IgD-negative memory B cell (primary cell): ENCODE results near the gene MFGE8. TPM values are rescaled to one million over a fixed set of nuclear protein-coding genes. Genes with fewer than 3 reads are reported as not detected.

Experiments used
- H3K27ac Mint-ChIP-seq, 3 donors: one replicate each; pipeline ENCODE4 v1.8.0; 2020 to 2022; ENCODE audit warnings: mild to moderate bottlenecking in 3 of 3, mixed read lengths in 3 of 3, moderate library complexity in 1 of 3
- H3K27me3 Mint-ChIP-seq: one replicate; pipeline ENCODE4 v1.8.0; 2021; ENCODE audit warnings: mixed read lengths
- H3K36me3 Mint-ChIP-seq: one replicate; pipeline ENCODE4 v1.8.0; 2020; ENCODE audit warnings: mild to moderate bottlenecking, mixed read lengths
- H3K4me1 Mint-ChIP-seq, 3 donors: one replicate each; pipeline ENCODE4 v1.8.0; 2020 to 2022; ENCODE audit warnings: mixed read lengths in 3 of 3, mild to moderate bottlenecking in 1 of 3
- H3K4me3 Mint-ChIP-seq, 4 donors: one replicate each; pipeline ENCODE4 v1.8.0; 2020 to 2022; ENCODE audit warnings: mild to moderate bottlenecking in 4 of 4, mixed read lengths in 4 of 4, moderate library complexity in 3 of 4
- H3K9me3 Mint-ChIP-seq, 3 donors: one replicate each; pipeline ENCODE4 v1.8.0; 2020 to 2021; ENCODE audit warnings: mixed read lengths in 3 of 3, mild to moderate bottlenecking in 1 of 3
- polyA plus RNA-seq: library from polyadenylated mRNA; unstranded; fragments of 300-500 nt; fragmentation: Illumina TruSeq; gene quantifications from one replicate; pipeline ENCODE4 v1.2.3, GENCODE V29; 2021

MFGE8 gene
- polyA plus RNA-seq, 1 donor from 2014 or later: 4.8 TPM

- Mint-ChIP-seq H3K4me3 (peak overlapping the region in 1 of 4 donors; percentile 80), H3K27me3 (peaks cover 3% of the 10 kb centered on the region), H3K36me3 (peaks cover 6% of the 10 kb centered on the region), H3K4me1 (peaks cover 14 to 26% (median 19%) of the 10 kb centered on the region in 3 donors), H3K9me3 (no peaks in the 10 kb centered on the region), H3K27ac (no peak overlapping the region)
Observed at GRCh38 chr15:88908123-88908522, 5.1 kb downstream of the MFGE8 start.

GRCh38 chr15:88907111-88907510 lies 6.1 kb downstream of the MFGE8 start:
- Mint-ChIP-seq H3K27ac (no peak overlapping the region), H3K4me3 (no peak overlapping the region), H3K4me1 (peaks cover 14 to 25% (median 16%) of the 10 kb centered on the region in 3 donors)

GRCh38 chr15:88906551-88906950 lies 6.6 kb downstream of the MFGE8 start:
- Mint-ChIP-seq H3K9me3 (no peaks in the 10 kb centered on the region), H3K36me3 (peaks cover 9% of the 10 kb centered on the region), H3K4me1 (peaks cover 14 to 24% (median 14%) of the 10 kb centered on the region in 3 donors), H3K27ac (no peak overlapping the region), H3K4me3 (no peak overlapping the region), H3K27me3 (peaks cover 1% of the 10 kb centered on the region)

More at GRCh38 chr15:88907111-88907510, 6.1 kb downstream of the MFGE8 start:
- Mint-ChIP-seq H3K27me3 (peaks cover 2% of the 10 kb centered on the region), H3K36me3 (peaks cover 6% of the 10 kb centered on the region), H3K9me3 (no peaks in the 10 kb centered on the region)

GRCh38 chr15:88906130-88906529 lies 7.0 kb downstream of the MFGE8 start:
- Mint-ChIP-seq H3K27ac (peak overlapping the region in 1 of 3 donors; percentile 51), H3K36me3 (peaks cover 9% of the 10 kb centered on the region), H3K4me1 (peaks cover 14 to 23% (median 14%) of the 10 kb centered on the region in 3 donors), H3K4me3 (peak overlapping the region in 1 of 4 donors; percentile 35), H3K9me3 (no peaks in the 10 kb centered on the region), H3K27me3 (peaks cover 1% of the 10 kb centered on the region)

GRCh38 chr15:88905576-88905975 lies 7.6 kb downstream of the MFGE8 start:
- H3K27me3 Mint-ChIP-seq: peaks cover 1% of the 10 kb centered on the region
- H3K9me3 Mint-ChIP-seq: no peaks in the 10 kb centered on the region
- H3K36me3 Mint-ChIP-seq: peaks cover 10% of the 10 kb centered on the region
- H3K4me3 Mint-ChIP-seq: no peak overlapping the region
- H3K27ac Mint-ChIP-seq: no peak overlapping the region
- peaks cover 10 to 20% (median 14%) of the 10 kb centered on the region in 3 donors for H3K4me1 Mint-ChIP-seq

- Mint-ChIP-seq H3K27me3 (no peaks in the 10 kb centered on the region), H3K4me1 (peaks cover 6 to 16% (median 13%) of the 10 kb centered on the region in 3 donors), H3K9me3 (no peaks in the 10 kb centered on the region), H3K36me3 (peaks cover 10% of the 10 kb centered on the region), H3K4me3 (no peak overlapping the region), H3K27ac (peak overlapping the region in 2 of 3 donors; percentile 10 to 46)
Observed at GRCh38 chr15:88904624-88905327, 8.4 kb downstream of the MFGE8 start.

- Mint-ChIP-seq H3K4me3 (peak overlapping the region in 1 of 4 donors; percentile 28), H3K27ac (peak overlapping the region in 2 of 3 donors; percentile 10 to 46), H3K27me3 (no peaks in the 10 kb centered on the region), H3K4me1 (peaks cover 6 to 15% (median 10%) of the 10 kb centered on the region in 3 donors), H3K9me3 (no peaks in the 10 kb centered on the region), H3K36me3 (peaks cover 10% of the 10 kb centered on the region)
Observed at GRCh38 chr15:88904257-88904623, 8.9 kb downstream of the MFGE8 start.

- H3K27me3 Mint-ChIP-seq: no peaks in the 10 kb centered on the region
- no peak overlapping the region for H3K4me3 Mint-ChIP-seq
- H3K27ac Mint-ChIP-seq: no peak overlapping the region
- H3K36me3 Mint-ChIP-seq: peaks cover 8% of the 10 kb centered on the region
- H3K9me3 Mint-ChIP-seq: no peaks in the 10 kb centered on the region
- H3K4me1 Mint-ChIP-seq: peaks cover 6 to 13% (median 10%) of the 10 kb centered on the region in 3 donors
Observed at GRCh38 chr15:88902846-88903245, 10.3 kb downstream of the MFGE8 start.

- Mint-ChIP-seq H3K4me3 (no peak overlapping the region), H3K27me3 (no peaks in the 10 kb centered on the region), H3K36me3 (peaks cover 8% of the 10 kb centered on the region), H3K27ac (no peak overlapping the region), H3K9me3 (no peaks in the 10 kb centered on the region), H3K4me1 (peaks cover 6 to 13% (median 10%) of the 10 kb centered on the region in 3 donors)
Observed at GRCh38 chr15:88902221-88902835, 10.9 kb downstream of the MFGE8 start.

GRCh38 chr15:88901508-88902220 lies 11.5 kb downstream of the MFGE8 start:
- H3K27ac Mint-ChIP-seq: no peak overlapping the region
- H3K27me3 Mint-ChIP-seq: peaks cover under 1% of the 10 kb centered on the region
- H3K4me3 Mint-ChIP-seq: no peak overlapping the region
- peaks cover 8% of the 10 kb centered on the region for H3K36me3 Mint-ChIP-seq
- H3K9me3 Mint-ChIP-seq: no peaks in the 10 kb centered on the region
- H3K4me1 Mint-ChIP-seq: peaks cover 8 to 13% (median 10%) of the 10 kb centered on the region in 3 donors

- peaks cover 9 to 13% (median 10%) of the 10 kb centered on the region in 3 donors for H3K4me1 Mint-ChIP-seq
- H3K36me3 Mint-ChIP-seq: peaks cover 8% of the 10 kb centered on the region
- H3K4me3 Mint-ChIP-seq: no peak overlapping the region
- peaks cover 1% of the 10 kb centered on the region for H3K27me3 Mint-ChIP-seq
- no peak overlapping the region for H3K27ac Mint-ChIP-seq
- H3K9me3 Mint-ChIP-seq: no peaks in the 10 kb centered on the region
Observed at GRCh38 chr15:88900982-88901418, 12.2 kb downstream of the MFGE8 start.

GRCh38 chr15:88900309-88900981 lies 12.7 kb downstream of the MFGE8 start:
- Mint-ChIP-seq H3K27ac (peak overlapping the region in 1 of 3 donors; percentile 19), H3K4me3 (no peak overlapping the region)

GRCh38 chr15:88899251-88899650 lies 13.9 kb downstream of the MFGE8 start:
- H3K9me3 Mint-ChIP-seq: no peaks in the 10 kb centered on the region
- H3K4me3 Mint-ChIP-seq: no peak overlapping the region
- peaks cover 5% of the 10 kb centered on the region for H3K36me3 Mint-ChIP-seq
- peaks cover 2 to 10% (median 8%) of the 10 kb centered on the region in 3 donors for H3K4me1 Mint-ChIP-seq
- peaks cover 5% of the 10 kb centered on the region for H3K27me3 Mint-ChIP-seq
- no peak overlapping the region for H3K27ac Mint-ChIP-seq

More at GRCh38 chr15:88900309-88900981, 12.7 kb downstream of the MFGE8 start:
- Mint-ChIP-seq H3K36me3 (peaks cover 8% of the 10 kb centered on the region), H3K9me3 (no peaks in the 10 kb centered on the region), H3K4me1 (peaks cover 10 to 16% (median 11%) of the 10 kb centered on the region in 3 donors), H3K27me3 (peaks cover 2% of the 10 kb centered on the region)

GRCh38 chr15:88898736-88899135 lies 14.4 kb downstream of the MFGE8 start:
- H3K4me1 Mint-ChIP-seq: peaks cover 6 to 10% (median 6%) of the 10 kb centered on the region in 3 donors
- H3K4me3 Mint-ChIP-seq: no peak overlapping the region
- H3K36me3 Mint-ChIP-seq: peaks cover 5% of the 10 kb centered on the region
- H3K9me3 Mint-ChIP-seq: no peaks in the 10 kb centered on the region
- H3K27me3 Mint-ChIP-seq: peaks cover 8% of the 10 kb centered on the region
- no peak overlapping the region for H3K27ac Mint-ChIP-seq
